GM12878 (cell line): ENCODE measurements around the gene GGCT. TPM values are rescaled to one million over a fixed set of nuclear protein-coding genes. Genes with fewer than 3 reads are reported as not detected.

Experiments
- ATAC-seq: fragments of 200-7000 bp; cut with Tn5 transposase; 3 replicates; pipeline ENCODE4 v1.9.1; 2020; ENCODE audit warnings: mild to moderate bottlenecking, moderate library complexity
- BruUV-seq: library from RNA; stranded (reverse); fragments of 400-500 nt; replicated peaks from 2 replicates; lab custom pipeline; 2021; lab: Mats Ljungman, UMichigan
- CTCF ChIA-PET: fragments of 300-600 bp; sonication (Branson Sonifier 250); formaldehyde crosslinking; extraction: SDS; loops from one replicate; lab custom pipeline; 2021; ENCODE audit warnings: inconsistent platforms; lab: Yijun Ruan, JAX
- POLR2A ChIA-PET: fragments of 350-600 bp; formaldehyde crosslinking; extraction: SDS; loops from one replicate; lab custom pipeline; 2021; ENCODE audit warnings: inconsistent platforms; lab: Charles Lee
- RAD21 ChIA-PET: fragments of 300-600 bp; sonication (Branson Sonifier 250); formaldehyde crosslinking; loops from one replicate; lab custom pipeline; 2023; ENCODE audit warnings: antibody characterized with exemption; ENCODE audit not compliant: unreplicated experiment; lab: Charles Lee
- SMC1A ChIA-PET: fragments of 300-600 bp; sonication (Branson Sonifier 250); formaldehyde crosslinking; loops from one replicate; lab custom pipeline; 2023; ENCODE audit not compliant: unreplicated experiment, uncharacterized antibody; lab: Charles Lee
- DNase-seq: peaks from one replicate; pipeline ENCODE4 v3.0.0-alpha.2; 2011; ENCODE audit warnings: low read depth, low spot score
- FAIRE-seq: peaks from 3 replicates; lab custom pipeline; 2011; peaks lifted over from hg19 to GRCh38; lab: Jason Lieb, UNC
- H2AFZ ChIP-seq: 2 replicates; pipeline ENCODE4 v1.6.0; 2011; ENCODE audit warnings: low read depth, low read length, control low read depth; ENCODE audit not compliant: control insufficient read depth
- H3K27ac ChIP-seq: 2 replicates; pipeline ENCODE4 v1.5.1; 2011; ENCODE audit warnings: control low read depth; ENCODE audit not compliant: control insufficient read depth, insufficient read depth
- H3K27me3 ChIP-seq, 2 experiments: replicated peaks in 1 of 2; 2 replicates each; pipeline versions ENCODE4 v1.6.0 to v1.6.1; 2011; ENCODE audit warnings: low read length in 1 of 2; ENCODE audit not compliant: control insufficient read depth in 2 of 2, insufficient read depth in 2 of 2
- H3K36me3 ChIP-seq, 2 experiments: 2 replicates each; pipeline ENCODE4 v1.5.1; 2011; ENCODE audit warnings: low read length in 1 of 2; ENCODE audit not compliant: control insufficient read depth in 2 of 2, insufficient read depth in 2 of 2
- H3K4me1 ChIP-seq: 2 replicates; pipeline ENCODE4 v1.6.1; 2011; ENCODE audit warnings: mild to moderate bottlenecking, low read length, moderate library complexity, mixed read lengths; ENCODE audit not compliant: control insufficient read depth, insufficient read depth
- H3K4me2 ChIP-seq: 2 replicates; pipeline ENCODE4 v1.6.0; 2011; ENCODE audit warnings: control low read depth; ENCODE audit not compliant: control insufficient read depth, insufficient read depth
- H3K4me3 ChIP-seq: fragments of 200-600 bp; sonication (generic); 2 replicates; pipeline ENCODE4 v1.5.1; 2016
- H3K79me2 ChIP-seq: 2 replicates; pipeline ENCODE4 v1.6.0; 2011; ENCODE audit warnings: low read length; ENCODE audit not compliant: control insufficient read depth, insufficient read depth
- H3K9ac ChIP-seq: 2 replicates; pipeline ENCODE4 v1.8.0; 2011; ENCODE audit warnings: low read length, control low read depth, mixed read lengths; ENCODE audit not compliant: control insufficient read depth, insufficient read depth
- H3K9me3 ChIP-seq: replicated peaks from 3 replicates; pipeline ENCODE4 v1.5.1; 2011; ENCODE audit warnings: mild to moderate bottlenecking, low read length; ENCODE audit not compliant: control insufficient read depth, insufficient read depth
- H4K20me1 ChIP-seq: 2 replicates; pipeline ENCODE4 v1.6.0; 2011; ENCODE audit not compliant: control insufficient read depth, insufficient read depth
- GATAD2B ChIP-seq: fragments of 450-650 bp; conservative IDR thresholded peaks from 2 replicates; pipeline ENCODE4 v1.6.1; 2017; ENCODE audit warnings: low read depth, mild to moderate bottlenecking, moderate library complexity
- SMAD1 ChIP-seq: fragments of 450-650 bp; IDR thresholded peaks from 2 replicates; pipeline ENCODE4 v1.6.1; 2018; ENCODE audit warnings: mild to moderate bottlenecking, low read depth; ENCODE audit not compliant: partially characterized antibody
- STAT1 ChIP-seq: fragments of 450-650 bp; conservative IDR thresholded peaks from 2 replicates; pipeline ENCODE4 v1.6.1; 2014; ENCODE audit warnings: antibody characterized with exemption, mild to moderate bottlenecking
- WGBS: methylation state at CpG from one replicate; pipeline ENCODE4 v1.1.6; 2016; ENCODE audit warnings: low lambda C conversion rate; ENCODE audit not compliant: insufficient replicate concordance, insufficient coverage; ENCODE audit errors: missing lambda C conversion rate; 5-methylcytosine and 5-hydroxymethylcytosine counted together
- in situ Hi-C: fragments of 300-500 bp; cut with MboI; formaldehyde crosslinking; loops from 9 replicates; pipeline ENCODE4 v1.14.3; 2018; ENCODE audit warnings: mixed read lengths
- intact Hi-C: fragments of 100-400 bp; cut with micrococcal nuclease; formaldehyde crosslinking; loops from one replicate; pipeline ENCODE4 v1.14.2; 2022; ENCODE audit not compliant: unreplicated experiment
- polyA plus RNA-seq, 11 experiments: library from polyadenylated mRNA; depleted of rRNA in 4 of 11; unstranded in 6 of 11; stranded (reverse) in 5 of 11; fragments of >200 nt; fragmentation: Nextera tagmentation in 4 of 11; fragmentation: Illumina TruSeq in 1 of 11; extraction: Ambion mirVana in 4 of 11; extraction: Trizol in 1 of 11; gene quantifications; 1 replicate in 1 of 11; 2 replicates in 10 of 11; pipeline versions ENCODE4 v1.2.1 to v1.2.3, GENCODE V29; 2011 to 2016; ENCODE audit warnings: inconsistent platforms in 2 of 11, missing spikeins in 2 of 11, low read depth in 1 of 11
- total RNA-seq, 4 experiments: library from RNA; depleted of rRNA in 3 of 4; stranded (reverse); fragments of >200 nt in 3 of 4; fragmentation: Illumina TruSeq in 1 of 4; extraction: Trizol in 1 of 4; gene quantifications; 2 replicates each; pipeline versions ENCODE4 v1.2.1 to v1.2.3, GENCODE V29; 2013 to 2021
- TF ChIP-seq, protein P1 (sequence below): fragments of 450-650 bp; IDR thresholded peaks from 2 replicates; pipeline ENCODE4 v1.6.1; 2016; ENCODE audit warnings: mild to moderate bottlenecking
- TF ChIP-seq, protein P2 (sequence below): fragments of 450-650 bp; formaldehyde crosslinking; IDR thresholded peaks from 2 replicates; pipeline ENCODE4 v1.4.0; 2022; ENCODE audit warnings: mild to moderate bottlenecking, moderate library complexity

The GGCT gene
- total and polyA plus RNA-seq, 10 of the 15 experiments (the other 5 are each of a cell fraction or from before 2014, with no cell fraction given): 57.0 to 215 (median 92.3) TPM

DNA sequence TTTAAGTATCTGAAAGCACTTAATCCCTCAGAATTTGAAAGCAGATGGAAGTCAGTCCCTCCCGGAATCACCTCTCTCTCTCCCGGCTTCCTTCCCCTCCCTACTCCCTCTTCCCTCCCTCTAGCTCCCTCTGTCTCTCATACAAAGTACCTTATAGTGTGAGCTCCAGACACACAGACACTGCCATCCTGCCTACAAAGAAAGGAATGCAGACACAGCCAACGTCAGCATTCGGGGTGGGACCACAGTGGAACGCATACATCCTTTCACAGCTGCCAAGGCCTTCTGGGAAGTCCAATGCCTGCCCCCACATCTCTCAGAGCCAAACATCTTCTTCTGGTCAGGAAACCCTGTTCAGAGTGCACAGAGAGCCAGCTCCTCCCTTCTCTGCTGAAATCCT, 35.3 kb downstream of the GGCT start:
- POLR2A ChIA-PET: interaction anchor here (0.8 to 1.1 kb wide), 3 partner anchors 9 to 265 kb away, joined by 3 to 4 read pairs (median 3); partner anchors contain the start of gene NOD1
- peaks cover 4% of the 10 kb centered on the region for H3K79me2 ChIP-seq
- intact Hi-C loops: no loop called here

More for the DNA sequence above, 35.3 kb downstream of the GGCT start:
- H3K36me3 ChIP-seq: 0 out of 4 replicates have a peak, but pooled peaks cover 0 to 6% of the 10 kb centered on the region in 2 experiments
- H3K9ac ChIP-seq: no peak overlapping the region
- H3K4me2 ChIP-seq: no peak overlapping the region
- no peak overlapping the region for H3K4me3 ChIP-seq
- peaks cover 21% of the 10 kb centered on the region for H3K4me1 ChIP-seq
- CTCF ChIA-PET: interaction anchor here (1.0 to 1.3 kb wide), 2 partner anchors 8 to 73 kb away, joined by 3 to 7 read pairs; no protein-coding TSS in a partner anchor
- BruUV-seq: no TSS peak
- no peak overlapping the region for H2AFZ ChIP-seq
- in situ Hi-C loops: no loop called here
- WGBS: 96% methylated on average over 5 of the region's 5 CpGs
- RAD21 ChIA-PET: no interaction called here
- FAIRE-seq: no peak
- H3K9me3 ChIP-seq: no peaks in the 10 kb centered on the region; the same call in 2 of the 3 replicates
- TF ChIP-seq STAT1: no peak
- no peak for TF ChIP-seq SMAD1
- TF ChIP-seq, protein P1, sequence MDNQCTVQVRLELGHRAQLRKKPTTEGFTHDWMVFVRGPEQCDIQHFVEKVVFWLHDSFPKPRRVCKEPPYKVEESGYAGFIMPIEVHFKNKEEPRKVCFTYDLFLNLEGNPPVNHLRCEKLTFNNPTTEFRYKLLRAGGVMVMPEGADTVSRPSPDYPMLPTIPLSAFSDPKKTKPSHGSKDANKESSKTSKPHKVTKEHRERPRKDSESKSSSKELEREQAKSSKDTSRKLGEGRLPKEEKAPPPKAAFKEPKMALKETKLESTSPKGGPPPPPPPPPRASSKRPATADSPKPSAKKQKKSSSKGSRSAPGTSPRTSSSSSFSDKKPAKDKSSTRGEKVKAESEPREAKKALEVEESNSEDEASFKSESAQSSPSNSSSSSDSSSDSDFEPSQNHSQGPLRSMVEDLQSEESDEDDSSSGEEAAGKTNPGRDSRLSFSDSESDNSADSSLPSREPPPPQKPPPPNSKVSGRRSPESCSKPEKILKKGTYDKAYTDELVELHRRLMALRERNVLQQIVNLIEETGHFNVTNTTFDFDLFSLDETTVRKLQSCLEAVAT: no peak
- no peak for TF ChIP-seq GATAD2B
- TF ChIP-seq, protein P2, sequence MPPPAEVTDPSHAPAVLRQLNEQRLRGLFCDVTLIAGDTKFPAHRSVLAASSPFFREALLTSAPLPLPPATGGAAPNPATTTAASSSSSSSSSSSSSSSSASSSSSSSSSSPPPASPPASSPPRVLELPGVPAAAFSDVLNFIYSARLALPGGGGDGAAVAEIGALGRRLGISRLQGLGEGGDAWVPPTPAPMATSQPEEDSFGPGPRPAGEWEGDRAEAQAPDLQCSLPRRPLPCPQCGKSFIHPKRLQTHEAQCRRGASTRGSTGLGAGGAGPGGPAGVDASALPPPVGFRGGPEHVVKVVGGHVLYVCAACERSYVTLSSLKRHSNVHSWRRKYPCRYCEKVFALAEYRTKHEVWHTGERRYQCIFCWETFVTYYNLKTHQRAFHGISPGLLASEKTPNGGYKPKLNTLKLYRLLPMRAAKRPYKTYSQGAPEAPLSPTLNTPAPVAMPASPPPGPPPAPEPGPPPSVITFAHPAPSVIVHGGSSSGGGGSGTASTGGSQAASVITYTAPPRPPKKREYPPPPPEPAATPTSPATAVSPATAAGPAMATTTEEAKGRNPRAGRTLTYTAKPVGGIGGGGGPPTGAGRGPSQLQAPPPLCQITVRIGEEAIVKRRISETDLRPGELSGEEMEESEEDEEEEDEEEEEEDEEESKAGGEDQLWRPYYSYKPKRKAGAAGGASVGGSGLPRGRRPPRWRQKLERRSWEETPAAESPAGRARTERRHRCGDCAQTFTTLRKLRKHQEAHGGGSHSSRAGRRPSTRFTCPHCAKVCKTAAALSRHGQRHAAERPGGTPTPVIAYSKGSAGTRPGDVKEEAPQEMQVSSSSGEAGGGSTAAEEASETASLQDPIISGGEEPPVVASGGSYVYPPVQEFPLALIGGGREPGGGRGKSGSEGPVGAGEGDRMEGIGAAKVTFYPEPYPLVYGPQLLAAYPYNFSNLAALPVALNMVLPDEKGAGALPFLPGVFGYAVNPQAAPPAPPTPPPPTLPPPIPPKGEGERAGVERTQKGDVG (CRISPR knock-in tag): no peak
- no peak overlapping the region for H3K27ac ChIP-seq
- no peaks in the 10 kb centered on the region for H3K27me3 ChIP-seq
- SMC1A ChIA-PET: no interaction called here
- ATAC-seq: no peak
- DNase-seq: no peak
- no peaks in the 10 kb centered on the region for H4K20me1 ChIP-seq
